ENCODE results near the gene WNT5B.

GRCh38 chr12:1660304-1661187, 31.5 kb downstream of the WNT5B start:
- TF ChIP-seq EGR1 (IDR thresholded peaks at IDR 0.05; ENCODE audit: borderline replicate concordance, low read depth, low read length) (no peak), E2F6 (IDR thresholded peaks at IDR 0.05) (no peak), POLR2A (IDR thresholded peaks at IDR 0.05; ENCODE audit: control extremely low read depth in 1 of 2, low read depth in 2 of 2, low read length in 2 of 2) (no peak), RFX5 (IDR thresholded peaks at IDR 0.05; ENCODE audit: borderline replicate concordance, low read depth, low read length) (no peak), CTCF (IDR thresholded peaks at IDR 0.05; ENCODE audit: control extremely low read depth in 1 of 3, insufficient read depth in 1 of 3, low read depth in 1 of 3, low read length in 3 of 3) (no peak), SP2 (IDR thresholded peaks at IDR 0.05; ENCODE audit: low read length) (no peak), CHD7 (IDR thresholded peaks at IDR 0.05; ENCODE audit: insufficient replicate concordance, low read length) (no peak)

Data from H1 (cell line).